A673 (cell line): Measurements from ENCODE around the gene PPP1R8.

Experiments used
- CTCF ChIP-seq: fragments of 300-800, 200-600 bp; sonication (generic); conservative IDR thresholded peaks from 2 replicates; pipeline ENCODE4 v1.5.1; 2017; ENCODE audit warnings: low read depth, mild to moderate bottlenecking, antibody characterized with exemption, low read length, moderate library complexity, mixed read lengths
- EZH2 ChIP-seq: fragments of 200-600 bp; sonication (generic); IDR thresholded peaks from 2 replicates; pipeline ENCODE4 v1.6.1; 2017; ENCODE audit warnings: borderline replicate concordance, low read depth, mild to moderate bottlenecking, mixed read lengths, antibody characterized with exemption, low read length; ENCODE audit not compliant: poor library complexity, severe bottlenecking

GRCh38 chr1:27832762-27833161 lies 2.2 kb downstream of the PPP1R8 start:
- TF ChIP-seq EZH2, result no peak
- TF ChIP-seq CTCF, result no peak
